ENCODE measurements around the gene GZF1. TPM values are rescaled to one million over a fixed set of nuclear protein-coding genes. Genes with fewer than 3 reads are reported as not detected.

Gene GZF1
- total RNA-seq, 1 donor from 2014 or later = 24.9 TPM

DNA sequence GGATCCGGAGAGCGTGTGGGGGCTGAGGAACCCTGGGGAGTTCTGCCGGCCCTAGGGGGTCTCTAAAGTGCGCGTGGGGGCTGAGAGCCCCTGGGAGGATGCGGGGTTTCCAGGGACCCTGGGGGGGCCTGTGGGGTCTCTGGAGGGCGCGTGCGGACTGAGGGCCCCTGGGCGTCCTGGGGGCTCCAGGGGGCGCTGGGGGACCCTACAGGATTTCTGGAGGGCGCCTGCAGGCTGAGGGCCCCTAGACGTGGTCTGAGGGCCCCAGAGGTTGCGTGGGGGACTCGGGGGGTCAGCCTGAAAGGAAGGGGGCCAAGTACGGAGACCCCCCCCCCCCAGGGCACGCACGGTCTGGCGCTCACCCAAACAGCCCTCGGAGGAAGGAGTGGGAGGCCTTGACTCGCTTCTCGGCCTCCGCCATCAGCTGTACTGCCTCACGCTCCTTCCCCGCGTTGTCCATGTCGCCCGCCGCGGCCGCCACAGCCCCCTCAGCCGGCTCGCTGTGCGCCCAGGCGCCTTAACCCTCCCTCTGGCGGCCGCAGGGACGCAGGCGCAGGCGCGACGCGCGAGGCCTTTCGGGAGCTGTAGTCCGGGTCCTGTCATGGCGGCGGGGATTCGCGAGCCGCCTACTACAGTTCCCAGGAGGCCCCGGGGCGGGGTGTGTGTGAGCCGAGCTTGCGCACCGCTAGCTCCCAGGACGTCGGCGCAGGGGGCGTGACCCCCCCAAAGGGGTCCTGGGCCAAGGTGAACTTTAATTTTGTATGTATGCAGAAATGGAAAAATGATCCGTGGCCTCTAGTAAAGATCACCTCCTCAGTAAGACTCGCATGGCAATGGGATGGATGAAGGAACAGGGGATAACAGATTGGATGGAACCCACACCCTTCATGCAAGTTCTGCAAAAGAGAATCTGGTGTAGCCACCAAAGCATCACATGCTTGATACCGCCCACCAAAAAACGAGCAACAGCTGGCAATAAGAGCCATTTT lies 59.3 kb downstream of the GZF1 start, which contains the start of gene NAPB:
Gene NAPB (minus strand): TSS at position 546 of the 989 bp plus-strand sequence. CDS start 86 bp downstream, at position 460.
- Histone ChIP-seq H3K4me1 (peaks cover 58% of the 10 kb centered on the region), H3K36me3 (no peaks in the 10 kb centered on the region), H3K4me3 (peak within 1 kb of the TSS; percentile 96), H3K9me3 (replicated peaks) (no peaks in the 10 kb centered on the region), H3K27me3 (ENCODE audit: low read depth) (peaks cover 10% of the 10 kb centered on the region), H3K27ac (replicated peaks) (peak within 1 kb of the TSS; percentile 90)
- TF ChIP-seq, protein P1, sequence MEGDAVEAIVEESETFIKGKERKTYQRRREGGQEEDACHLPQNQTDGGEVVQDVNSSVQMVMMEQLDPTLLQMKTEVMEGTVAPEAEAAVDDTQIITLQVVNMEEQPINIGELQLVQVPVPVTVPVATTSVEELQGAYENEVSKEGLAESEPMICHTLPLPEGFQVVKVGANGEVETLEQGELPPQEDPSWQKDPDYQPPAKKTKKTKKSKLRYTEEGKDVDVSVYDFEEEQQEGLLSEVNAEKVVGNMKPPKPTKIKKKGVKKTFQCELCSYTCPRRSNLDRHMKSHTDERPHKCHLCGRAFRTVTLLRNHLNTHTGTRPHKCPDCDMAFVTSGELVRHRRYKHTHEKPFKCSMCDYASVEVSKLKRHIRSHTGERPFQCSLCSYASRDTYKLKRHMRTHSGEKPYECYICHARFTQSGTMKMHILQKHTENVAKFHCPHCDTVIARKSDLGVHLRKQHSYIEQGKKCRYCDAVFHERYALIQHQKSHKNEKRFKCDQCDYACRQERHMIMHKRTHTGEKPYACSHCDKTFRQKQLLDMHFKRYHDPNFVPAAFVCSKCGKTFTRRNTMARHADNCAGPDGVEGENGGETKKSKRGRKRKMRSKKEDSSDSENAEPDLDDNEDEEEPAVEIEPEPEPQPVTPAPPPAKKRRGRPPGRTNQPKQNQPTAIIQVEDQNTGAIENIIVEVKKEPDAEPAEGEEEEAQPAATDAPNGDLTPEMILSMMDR (IDR thresholded peaks at IDR 0.05; ENCODE audit: borderline replicate concordance) = peak; percentile 83
- intact Hi-C loops (cut with micrococcal nuclease) = no loop called here
- peak; percentile 97 for DNase-seq

Other genes starting within 250 kb of the GZF1 start
- gene NXT1, start 11.4 kb upstream of the GZF1 start, total RNA-seq = 7.3 TPM
- gene NAPB, start 59.3 kb downstream of the GZF1 start, total RNA-seq = 5.2 TPM
- gene CSTL1, start 77.5 kb downstream of the GZF1 start, total RNA-seq = not detected
- not detected for gene CST11, start 90.7 kb downstream of the GZF1 start, total RNA-seq
- gene CST8, start 128.9 kb downstream of the GZF1 start, total RNA-seq = not detected
- gene CST9L, start 206.3 kb downstream of the GZF1 start, total RNA-seq = not detected
- gene CST9, start 243.7 kb downstream of the GZF1 start, total RNA-seq = not detected